Natural killer cell (primary cell): ENCODE results near the gene STEAP2. TPM values are rescaled to one million over a fixed set of nuclear protein-coding genes. Genes with fewer than 3 reads are reported as not detected.

ENCODE experiments used
- ATAC-seq, 3 donors: fragments of 150-1000 bp in 2 of 3; fragments of 200-7000 bp in 1 of 3; cut with Tn5 transposase; 1 replicate in 1 of 3; 2 replicates in 2 of 3; pipeline ENCODE4 v1.10.0; 2021; ENCODE audit warnings: mild to moderate bottlenecking in 2 of 3, moderate library complexity in 2 of 3
- DNase-seq, 2 donors: peaks; one replicate each; pipeline versions ENCODE4 v3.0.0 to v3.0.0-alpha.2; 2013 to 2021; ENCODE audit warnings: mixed read lengths in 1 of 2
- H3K27ac ChIP-seq: one replicate; pipeline ENCODE4 v1.5.1; 2013; ENCODE audit warnings: mild to moderate bottlenecking, low read length
- H3K27me3 ChIP-seq: one replicate; pipeline ENCODE4 v1.6.1; 2013; ENCODE audit warnings: low read length; ENCODE audit not compliant: control insufficient read depth, insufficient read depth
- H3K36me3 ChIP-seq: one replicate; pipeline ENCODE4 v1.6.1; 2013; ENCODE audit warnings: low read length; ENCODE audit not compliant: control insufficient read depth, insufficient read depth
- H3K4me1 ChIP-seq: one replicate; pipeline ENCODE4 v1.6.1; 2013; ENCODE audit warnings: low read length; ENCODE audit not compliant: control insufficient read depth, insufficient read depth
- H3K4me3 ChIP-seq: one replicate; pipeline ENCODE4 v1.5.1; 2013; ENCODE audit warnings: low read length
- H3K9me3 ChIP-seq: one replicate; pipeline ENCODE4 v1.6.1; 2013; ENCODE audit warnings: low read length; ENCODE audit not compliant: control insufficient read depth, insufficient read depth
- H3K27ac Mint-ChIP-seq, 2 donors: one replicate each; pipeline ENCODE4 v1.8.0; 2022; ENCODE audit warnings: mild to moderate bottlenecking in 2 of 2, mixed read lengths in 2 of 2, moderate library complexity in 1 of 2
- H3K27me3 Mint-ChIP-seq, 2 donors: one replicate each; pipeline ENCODE4 v1.8.0; 2022; ENCODE audit warnings: low read depth in 2 of 2, mixed read lengths in 2 of 2
- H3K36me3 Mint-ChIP-seq: one replicate; pipeline ENCODE4 v1.8.0; 2022; ENCODE audit warnings: mixed read lengths
- H3K4me1 Mint-ChIP-seq, 2 donors: one replicate each; pipeline ENCODE4 v1.8.0; 2022; ENCODE audit warnings: mixed read lengths in 2 of 2
- H3K4me3 Mint-ChIP-seq: one replicate; pipeline ENCODE4 v1.8.0; 2022; ENCODE audit warnings: mild to moderate bottlenecking, moderate library complexity, mixed read lengths
- H3K9me3 Mint-ChIP-seq, 2 donors: one replicate each; pipeline ENCODE4 v1.8.0; 2022; ENCODE audit warnings: mixed read lengths in 2 of 2
- CTCF ChIP-seq: fragments of 200-600 bp; IDR thresholded peaks from one replicate; pipeline ENCODE4 v1.8.0; 2022; ENCODE audit warnings: antibody characterized with exemption
- WGBS: methylation state at CpG from one replicate; pipeline ENCODE4 v1.1.7; 2013; ENCODE audit warnings: missing lambda C conversion rate; ENCODE audit not compliant: insufficient coverage; 5-methylcytosine and 5-hydroxymethylcytosine counted together
- intact Hi-C: fragments of 100-400 bp; cut with micrococcal nuclease; formaldehyde crosslinking; loops from one replicate; pipeline ENCODE4 v1.14.2; 2022
- total RNA-seq, 4 donors: library from RNA; stranded (reverse); fragments of 120-200 nt in 1 of 4; gene quantifications; one replicate each; pipeline versions ENCODE4 v1.2.3 to v1.2.4, GENCODE V29; 2013 to 2022

The STEAP2 gene
- total RNA-seq, 3 donors from 2014 or later (not counting 1 experiment from before 2014, with no cell fraction given), result 0.05 to 0.16 TPM; not detected in 1

GRCh38 chr7:90236721-90237289 is 25.3 kb downstream of the STEAP2 start:
- Histone ChIP-seq H3K27me3 (no peaks in the 10 kb centered on the region), H3K9me3 (no peaks in the 10 kb centered on the region), H3K27ac (no peak overlapping the region), H3K4me1 (no peaks in the 10 kb centered on the region), H3K36me3 (no peaks in the 10 kb centered on the region), H3K4me3 (no peak overlapping the region)
- Mint-ChIP-seq H3K4me3 (no peak overlapping the region), H3K27me3 (peaks cover 5 to 14% of the 10 kb centered on the region in 2 donors), H3K4me1 (no peaks in the 10 kb centered on the region), H3K36me3 (no peaks in the 10 kb centered on the region), H3K9me3 (no peaks in the 10 kb centered on the region), H3K27ac (no peak overlapping the region)
- no peak for TF ChIP-seq CTCF
- WGBS, result 86% methylated on average over 1 of the region's 1 CpG
- intact Hi-C loops, result no loop called here
- ATAC-seq, result no peak
- DNase-seq, result no peak

GRCh38 chr7:90238022-90238421 is 26.5 kb downstream of the STEAP2 start:
- 100% methylated on average over 2 of the region's 2 CpGs for WGBS
- H3K4me1 Mint-ChIP-seq, result no peaks in the 10 kb centered on the region
- ATAC-seq (no peak), DNase-seq (no peak)
- H3K27ac Mint-ChIP-seq, result no peak overlapping the region
- TF ChIP-seq CTCF, result no peak
- intact Hi-C loops, result no loop called here
- no peaks in the 10 kb centered on the region for H3K4me1 ChIP-seq
- H3K27me3 Mint-ChIP-seq, result peaks cover 10 to 18% of the 10 kb centered on the region in 2 donors
- no peak overlapping the region for H3K4me3 Mint-ChIP-seq
- no peaks in the 10 kb centered on the region for H3K9me3 ChIP-seq
- H3K27me3 ChIP-seq, result no peaks in the 10 kb centered on the region
- no peak overlapping the region for H3K27ac ChIP-seq
- H3K4me3 ChIP-seq, result no peak overlapping the region
- no peaks in the 10 kb centered on the region for H3K36me3 ChIP-seq
- no peaks in the 10 kb centered on the region for H3K36me3 Mint-ChIP-seq
- H3K9me3 Mint-ChIP-seq, result no peaks in the 10 kb centered on the region

- H3K36me3 ChIP-seq, result no peaks in the 10 kb centered on the region
- no peaks in the 10 kb centered on the region for H3K4me1 ChIP-seq
- H3K4me3 Mint-ChIP-seq, result no peak overlapping the region
- H3K27ac Mint-ChIP-seq, result no peak overlapping the region
- H3K4me3 ChIP-seq, result no peak overlapping the region
- no peaks in the 10 kb centered on the region for H3K36me3 Mint-ChIP-seq
- H3K4me1 Mint-ChIP-seq, result no peaks in the 10 kb centered on the region
- peaks cover 13 to 22% of the 10 kb centered on the region in 2 donors for H3K27me3 Mint-ChIP-seq
- no peaks in the 10 kb centered on the region for H3K9me3 Mint-ChIP-seq
- TF ChIP-seq CTCF, result no peak
- DNase-seq (no peak), ATAC-seq (no peak)
- 69% methylated on average over 1 of the region's 1 CpG for WGBS
- no peaks in the 10 kb centered on the region for H3K9me3 ChIP-seq
- intact Hi-C loops, result no loop called here
- H3K27me3 ChIP-seq, result no peaks in the 10 kb centered on the region
- no peak overlapping the region for H3K27ac ChIP-seq
Observed at GRCh38 chr7:90238583-90238982, 27.0 kb downstream of the STEAP2 start.

GRCh38 chr7:90239050-90239449 is 27.5 kb downstream of the STEAP2 start:
- Mint-ChIP-seq H3K4me1 (peaks cover 0 to under 1% of the 10 kb centered on the region in 2 donors), H3K36me3 (no peaks in the 10 kb centered on the region), H3K27ac (no peak overlapping the region), H3K27me3 (peaks cover 14 to 27% of the 10 kb centered on the region in 2 donors), H3K4me3 (no peak overlapping the region), H3K9me3 (no peaks in the 10 kb centered on the region)
- WGBS, result 100% methylated on average over 2 of the region's 3 CpGs
- intact Hi-C loops, result no loop called here
- H3K27me3 ChIP-seq, result no peaks in the 10 kb centered on the region
- H3K9me3 ChIP-seq, result no peaks in the 10 kb centered on the region
- DNase-seq (no peak), ATAC-seq (no peak)
- H3K4me3 ChIP-seq, result no peak overlapping the region
- no peak overlapping the region for H3K27ac ChIP-seq
- no peak for TF ChIP-seq CTCF
- no peaks in the 10 kb centered on the region for H3K36me3 ChIP-seq
- H3K4me1 ChIP-seq, result no peaks in the 10 kb centered on the region
